HL-60/S4 treated with retinoic acid at 250 ng/mL for 4 days and 3 days (cell line): ENCODE results near the gene SEPTIN2.
"Not testable (repeated sequence)": the region's sequence is repeated elsewhere in the genome, so short reads cannot be mapped to it uniquely, and the experiment has no call there.

Experiments used
- in situ Hi-C: fragments of 300-500 bp; cut with MboI; formaldehyde crosslinking; loops from 2 replicates; pipeline ENCODE4 v1.7.0; 2022; ENCODE audit warnings: low sequenced_read_pairs

SEPTIN2 gene

GRCh38 chr2:241313543-241314095, 2.1 kb upstream of the SEPTIN2 start:
- in situ Hi-C loops, result no loop called here

DNA sequence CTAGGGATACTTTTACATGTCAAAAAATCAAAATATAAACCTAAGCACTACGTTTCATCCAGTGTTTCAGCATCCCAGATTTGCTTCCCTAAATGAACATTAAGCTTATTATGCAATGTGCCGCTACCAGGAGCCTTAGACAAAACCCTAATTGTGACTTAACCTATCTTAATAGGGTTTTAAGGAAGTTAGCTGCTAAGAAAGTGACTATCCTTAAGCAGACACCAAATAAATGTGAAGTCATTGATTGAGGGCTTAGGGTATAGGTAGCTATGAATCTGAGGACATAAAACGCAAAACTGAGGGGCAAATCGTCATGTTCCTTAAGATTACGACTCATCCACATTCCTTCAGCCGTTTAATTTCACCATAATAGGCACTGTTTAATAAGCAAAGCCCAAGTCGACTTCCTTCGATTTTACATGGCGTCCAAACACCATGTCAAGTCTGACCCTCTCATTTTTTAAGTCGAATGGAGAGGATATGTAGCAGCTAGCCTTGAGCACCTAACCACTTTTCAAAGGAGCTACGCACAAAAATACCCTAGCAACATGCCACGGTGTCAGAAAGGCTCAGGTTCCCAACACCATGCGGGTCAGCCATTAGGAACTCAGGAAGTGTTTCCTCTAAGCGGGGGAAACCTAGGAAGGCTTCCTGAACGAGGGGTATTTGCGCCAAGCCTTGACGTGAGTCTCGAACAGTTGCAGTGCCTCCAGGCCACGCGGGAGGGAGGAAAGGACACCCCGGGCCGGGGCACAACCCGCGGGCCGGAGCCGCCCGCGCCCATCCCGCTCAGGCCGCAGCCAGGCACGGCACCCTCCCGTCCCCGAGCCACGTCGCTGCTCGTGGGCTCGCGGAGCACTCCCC, 1.3 kb upstream of the SEPTIN2 start:
- in situ Hi-C loops, result no loop called here

- in situ Hi-C loops, result no loop called here
Observed at GRCh38 chr2:241315093-241315878, 439 bp upstream of the SEPTIN2 start, which contains the start of gene HDLBP. Gene HDLBP (minus strand): TSS chr2:241315672. CDS start chr2:241266869, 48,803 bp downstream.

DNA sequence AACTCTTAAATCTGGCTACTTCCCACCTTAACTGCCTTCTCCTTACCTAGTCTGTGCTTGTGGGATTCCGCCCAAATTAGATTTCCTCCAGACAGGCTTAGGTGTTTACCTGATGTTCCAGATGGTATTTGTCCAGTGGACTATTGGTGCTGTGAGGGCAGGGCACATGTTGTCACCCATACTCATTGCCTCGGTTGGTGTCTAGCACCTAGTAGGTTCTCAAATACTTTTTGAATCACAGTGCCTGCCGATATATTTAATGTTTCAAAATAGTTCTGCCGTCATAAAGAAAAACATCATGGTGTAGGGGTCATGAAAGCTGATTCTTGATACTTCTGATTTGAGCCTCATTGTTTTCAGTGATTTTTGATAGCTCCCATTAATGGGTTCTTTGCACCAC, 1.1 kb downstream of the SEPTIN2 start:
- in situ Hi-C loops, result no loop called here

- in situ Hi-C loops, result no loop called here
Observed at GRCh38 chr2:241317391-241317790, 1.7 kb downstream of the SEPTIN2 start.

DNA sequence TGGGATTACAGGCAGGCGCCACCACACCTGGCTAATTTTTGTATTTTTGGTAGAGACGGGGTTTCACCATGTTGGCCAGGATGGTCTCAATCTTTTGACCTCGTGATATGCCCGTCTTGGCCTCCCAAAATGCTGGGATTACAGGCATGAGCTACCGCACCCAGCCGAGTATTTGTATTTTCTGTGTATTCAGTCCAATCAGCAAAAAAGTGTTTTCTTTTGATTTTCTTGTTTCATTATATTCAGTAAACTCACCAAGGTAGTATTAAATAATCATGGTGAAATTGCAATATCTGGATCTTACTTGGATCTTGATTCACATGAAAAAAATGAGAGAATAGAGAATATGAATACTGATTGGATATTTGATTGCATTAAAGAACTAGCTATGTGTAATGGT, 3.1 kb downstream of the SEPTIN2 start:
- in situ Hi-C loops, result not testable (repeated sequence)

DNA sequence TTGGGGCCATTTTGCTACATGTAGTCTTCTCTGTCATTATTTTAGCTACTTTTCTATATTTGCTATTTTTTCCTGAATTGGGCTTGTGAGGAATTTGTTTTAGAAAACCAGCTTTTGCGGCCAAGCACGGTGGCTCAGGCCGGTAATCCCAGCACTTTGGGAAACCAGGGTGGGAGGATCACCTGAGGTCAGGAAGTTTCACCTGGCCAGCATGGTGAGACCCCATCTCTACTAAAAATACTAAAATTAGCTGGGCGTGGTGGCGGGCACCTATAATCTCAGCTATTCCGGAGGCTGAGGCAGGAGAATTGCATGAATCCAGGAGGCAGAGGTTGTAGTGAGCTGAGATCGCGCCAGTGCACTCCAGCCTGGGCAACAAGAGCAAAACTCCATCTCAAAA, 4.7 kb downstream of the SEPTIN2 start:
- in situ Hi-C loops, result no loop called here

DNA sequence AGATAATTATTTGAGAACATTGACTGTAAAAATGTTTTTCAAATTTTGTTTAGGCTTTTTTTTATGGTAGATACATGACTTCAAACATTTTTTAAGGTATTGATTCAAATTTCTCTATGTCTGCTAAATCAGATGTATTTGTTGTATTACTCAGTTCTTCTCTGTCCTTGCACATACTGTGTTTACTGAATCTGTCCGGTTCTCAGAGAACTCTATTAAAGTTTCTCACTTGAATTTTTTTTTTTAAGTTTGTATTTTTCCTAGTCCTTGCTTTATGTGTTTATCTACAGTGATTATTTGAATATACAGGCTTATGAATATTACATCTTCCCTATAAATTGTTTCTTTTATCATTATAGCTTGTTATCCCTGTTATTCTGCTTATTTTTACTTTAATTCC, 5.3 kb downstream of the SEPTIN2 start:
- in situ Hi-C loops, result no loop called here

GRCh38 chr2:241321886-241322285, 6.2 kb downstream of the SEPTIN2 start:
- in situ Hi-C loops, result no loop called here

- in situ Hi-C loops, result no loop called here
Observed at GRCh38 chr2:241323778-241324177, 8.1 kb downstream of the SEPTIN2 start.

DNA sequence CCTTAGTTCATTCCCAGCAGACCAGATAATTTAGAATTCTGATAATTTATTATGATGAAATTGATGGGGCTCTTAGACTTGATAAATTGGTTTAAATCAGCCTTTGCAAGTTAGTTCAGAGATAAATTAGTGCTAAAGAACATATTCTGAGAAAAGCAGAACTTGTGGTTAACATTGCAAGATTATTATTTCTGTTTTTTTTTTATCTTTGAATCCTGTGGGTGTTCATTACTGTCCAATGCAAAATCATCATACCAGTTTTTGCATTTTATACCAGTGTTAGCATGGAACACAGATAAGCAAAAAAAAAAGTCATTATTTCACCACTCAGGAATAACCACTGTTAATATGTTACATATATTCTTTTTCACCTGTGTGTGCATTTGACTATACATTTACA, 9.1 kb downstream of the SEPTIN2 start:
- in situ Hi-C loops, result no loop called here

DNA sequence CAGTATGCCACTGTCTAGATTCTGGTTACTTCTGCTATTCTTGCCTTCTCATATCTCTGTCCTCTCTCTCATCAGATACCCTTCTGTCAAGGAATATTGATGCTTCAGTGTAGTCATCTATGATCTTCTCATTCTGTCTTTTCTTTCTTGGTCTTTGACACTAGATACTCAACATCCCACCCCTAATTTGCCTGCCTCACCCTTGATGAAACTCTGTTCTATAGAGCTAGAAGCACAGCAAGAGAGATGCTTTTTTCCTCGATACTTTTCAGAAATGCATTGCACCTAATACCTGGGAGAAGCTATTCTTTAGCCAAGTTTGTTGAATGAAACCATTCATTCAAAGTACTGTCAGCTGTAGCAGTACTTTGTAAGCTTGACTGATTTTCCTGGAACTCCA, 9.5 kb downstream of the SEPTIN2 start:
- in situ Hi-C loops, result no loop called here

DNA sequence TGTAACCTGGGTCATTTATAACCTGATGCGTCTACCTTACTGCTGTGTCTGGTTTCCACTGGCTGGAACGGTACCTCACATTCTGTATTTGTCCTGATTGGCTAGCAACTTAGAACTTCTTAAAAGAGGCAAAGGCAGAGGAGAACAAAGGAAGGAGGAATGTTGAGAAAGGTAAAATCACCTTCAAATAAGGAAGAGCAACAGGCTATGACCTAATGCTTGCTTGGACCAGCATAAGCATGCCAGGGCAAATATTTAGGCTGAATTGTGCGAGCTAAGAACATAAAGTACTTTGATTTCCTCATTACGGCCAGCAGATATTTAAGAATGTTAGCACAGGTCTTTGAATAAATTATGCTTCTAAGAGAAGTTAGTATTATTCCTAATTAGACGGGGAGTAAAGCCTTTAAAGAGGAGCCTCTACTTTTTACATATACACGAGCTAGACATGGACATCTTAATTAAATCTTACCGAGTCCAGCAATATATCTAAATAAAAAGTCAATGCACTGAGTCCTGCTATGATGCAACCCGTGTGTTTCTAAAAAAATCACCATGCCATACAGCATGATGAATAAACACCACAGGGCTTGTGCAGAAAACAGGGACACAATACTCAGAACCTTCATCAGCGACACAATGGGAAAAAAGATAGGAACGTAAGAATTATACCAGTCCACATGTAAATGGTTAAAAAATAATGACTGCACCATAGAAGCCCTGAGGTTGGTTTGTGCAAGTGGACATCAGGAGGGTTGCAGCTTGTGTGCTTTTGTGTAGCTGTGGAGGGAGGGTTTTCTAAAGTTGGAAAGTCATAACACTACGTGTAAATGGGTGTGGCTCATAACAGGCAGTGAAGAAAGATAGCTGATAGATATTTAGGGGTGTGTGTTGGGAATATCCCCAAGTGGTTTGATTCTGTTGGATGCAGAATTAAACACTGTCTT, 14.2 kb downstream of the SEPTIN2 start:
- in situ Hi-C loops, result no loop called here

DNA sequence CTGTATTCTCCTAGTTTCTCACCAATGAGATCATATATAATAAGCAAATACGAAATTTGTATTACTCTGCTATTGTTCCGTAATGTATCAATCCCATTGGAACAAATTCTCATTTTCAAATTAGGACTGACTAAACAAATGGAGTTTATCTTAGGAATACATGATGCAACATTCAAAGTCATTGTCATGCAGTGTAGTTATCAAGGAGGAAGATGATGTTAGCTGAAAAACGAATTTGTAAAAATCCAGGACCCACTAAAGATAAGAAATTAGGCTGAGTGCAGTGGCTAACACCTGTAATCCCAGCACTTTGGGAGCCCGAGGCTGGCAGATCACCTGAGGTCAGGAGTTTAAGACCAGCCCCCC, 14.9 kb downstream of the SEPTIN2 start:
- in situ Hi-C loops, result no loop called here

DNA sequence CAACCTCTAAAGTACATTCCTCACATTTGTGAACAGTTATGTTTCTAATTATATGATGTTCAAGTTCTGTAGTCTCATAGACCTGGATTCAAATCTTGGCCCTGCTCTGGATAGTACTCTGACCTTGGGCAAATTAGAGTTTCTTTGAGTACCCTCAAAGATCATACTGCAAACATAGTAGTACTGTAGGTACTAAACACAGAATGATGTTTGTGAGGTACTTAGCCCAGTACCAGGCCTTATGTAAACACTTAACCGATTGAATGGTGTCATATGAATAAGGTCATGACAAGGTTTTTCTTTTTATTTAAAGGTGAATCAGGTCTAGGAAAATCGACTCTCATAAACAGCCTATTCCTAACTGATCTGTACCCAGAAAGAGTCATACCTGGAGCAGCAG, 19.1 kb downstream of the SEPTIN2 start:
- in situ Hi-C loops, result no loop called here

- in situ Hi-C loops, result no loop called here
Observed at GRCh38 chr2:241339839-241340630, 24.3 kb downstream of the SEPTIN2 start.

- in situ Hi-C loops, result no loop called here
Observed at GRCh38 chr2:241340631-241341163, 25.0 kb downstream of the SEPTIN2 start.

GRCh38 chr2:241344925-241345651, 29.4 kb downstream of the SEPTIN2 start:
- in situ Hi-C loops, result no loop called here

- in situ Hi-C loops, result no loop called here
Observed at GRCh38 chr2:241349941-241350340, 34.2 kb downstream of the SEPTIN2 start.
